ENCODE data around the gene ZMYM3. TPM values are rescaled to one million over a fixed set of nuclear protein-coding genes. Genes with fewer than 3 reads are reported as not detected.
"Not testable (repeated sequence)": the region's sequence is repeated elsewhere in the genome, so short reads cannot be mapped to it uniquely, and the experiment has no call there.

Gene ZMYM3
- total RNA-seq: 10 to 100 TPM; 26.9 to 36.1 TPM

GRCh38 chrX:71254092-71254963, at the start of gene ZMYM3:
Gene ZMYM3 (minus strand): TSS chrX:71254140. CDS start chrX:71253255, 885 bp downstream.
- Mint-ChIP-seq H3K9me3 (no peaks in the 10 kb centered on the region), H3K27ac (peak within 1 kb of the TSS; percentile 87), H3K27me3 (ENCODE audit: low read depth) (no peaks in the 10 kb centered on the region), H3K36me3 (ENCODE audit: insufficient read depth in 2 of 2) (peaks cover 3 to 5% of the 10 kb centered on the region in 2 donors), H3K4me3 (peak within 1 kb of the TSS; percentile 87 to 96), H3K4me1 (ENCODE audit: low read depth) (peaks cover 39% of the 10 kb centered on the region)
- ATAC-seq (replicated peaks in 1 of 2) (peak; percentile 91 to 92), DNase-seq (peak; percentile 82 to 86)

GRCh38 chrX:71302461-71303213, 48.7 kb upstream of the ZMYM3 start:
- ATAC-seq (replicated peaks in 1 of 2) (peak in 1 of 2 donors; percentile 57), DNase-seq (no peak)
- Mint-ChIP-seq H3K9me3 (no peaks in the 10 kb centered on the region), H3K4me1 (ENCODE audit: low read depth) (peaks cover 17% of the 10 kb centered on the region), H3K27ac (peak overlapping the region; percentile 94), H3K36me3 (ENCODE audit: insufficient read depth in 2 of 2) (peaks cover 14 to 20% of the 10 kb centered on the region in 2 donors), H3K4me3 (peak overlapping the region in 1 of 2 donors; percentile 52), H3K27me3 (ENCODE audit: low read depth) (peaks cover 13% of the 10 kb centered on the region)

DNA sequence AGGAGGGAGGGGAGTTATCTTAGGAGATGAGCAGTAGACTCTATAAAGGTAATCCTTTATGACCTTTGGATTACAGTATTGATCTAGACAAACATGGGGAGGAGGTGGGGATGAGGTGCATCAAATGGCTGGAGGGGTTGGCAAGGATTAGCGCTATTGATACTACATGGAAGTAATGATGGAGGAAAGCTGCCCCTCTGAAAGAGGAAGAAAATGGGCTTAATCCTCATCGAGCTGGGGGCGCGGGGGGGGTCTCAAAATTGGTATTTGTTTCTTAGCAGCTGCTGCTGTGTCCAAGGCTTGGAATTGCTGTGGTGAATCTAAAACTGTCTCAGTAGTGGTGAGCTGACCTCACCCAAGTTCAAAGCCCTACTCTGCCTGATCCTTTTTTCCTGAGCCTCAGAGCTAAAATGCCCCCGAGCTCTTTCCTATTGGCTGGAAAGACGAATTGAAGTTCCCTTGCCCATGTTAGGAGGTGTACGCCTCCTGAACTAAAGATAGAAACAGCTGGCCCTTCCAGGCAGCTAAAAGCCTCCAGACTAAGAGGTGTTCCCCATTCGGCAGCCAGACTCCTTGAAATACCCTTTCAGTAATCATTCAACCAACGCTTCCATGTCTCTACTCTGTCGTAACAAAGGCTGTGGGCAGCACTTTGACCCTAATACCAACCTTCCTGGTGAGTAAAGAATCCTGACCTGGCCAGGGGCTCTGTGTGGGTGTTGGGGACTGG, 47.4 kb upstream of the ZMYM3 start, which contains the start of gene ITGB1BP2:
Gene ITGB1BP2, plus strand, starts transcription at position 556 of the 730 bp plus-strand sequence. Its CDS starts 57 bp downstream, at position 613.
- peak within 1 kb of the TSS in 1 of 2 donors; percentile 52 for H3K4me3 Mint-ChIP-seq
- H3K4me1 Mint-ChIP-seq (ENCODE audit: low read depth): peaks cover 17% of the 10 kb centered on the region
- peak within 1 kb of the TSS; percentile 94 for H3K27ac Mint-ChIP-seq
- DNase-seq (no peak), ATAC-seq (replicated peaks in 1 of 2) (no peak)
- peaks cover 18 to 27% of the 10 kb centered on the region in 2 donors for H3K36me3 Mint-ChIP-seq (ENCODE audit: insufficient read depth in 2 of 2)
- H3K9me3 Mint-ChIP-seq: no peaks in the 10 kb centered on the region
- peaks cover 13% of the 10 kb centered on the region for H3K27me3 Mint-ChIP-seq (ENCODE audit: low read depth)

- not testable (repeated sequence) for ATAC-seq (replicated peaks in 1 of 2); H3K9me3 Mint-ChIP-seq; H3K27ac Mint-ChIP-seq; DNase-seq; H3K4me3 Mint-ChIP-seq
- H3K27me3 Mint-ChIP-seq (ENCODE audit: low read depth): peaks cover 13% of the 10 kb centered on the region
- peaks cover 17% of the 10 kb centered on the region for H3K4me1 Mint-ChIP-seq (ENCODE audit: low read depth)
- H3K36me3 Mint-ChIP-seq (ENCODE audit: insufficient read depth in 2 of 2): peaks cover 19 to 29% of the 10 kb centered on the region in 2 donors
Measured at GRCh38 chrX:71300495-71300894, 46.6 kb upstream of the ZMYM3 start.

GRCh38 chrX:71300064-71300463, 46.1 kb upstream of the ZMYM3 start:
- H3K27ac Mint-ChIP-seq; H3K4me3 Mint-ChIP-seq; H3K9me3 Mint-ChIP-seq; DNase-seq; ATAC-seq (replicated peaks in 1 of 2): not testable (repeated sequence)
- Mint-ChIP-seq H3K27me3 (ENCODE audit: low read depth) (peaks cover 13% of the 10 kb centered on the region), H3K36me3 (ENCODE audit: insufficient read depth in 2 of 2) (peaks cover 19 to 29% of the 10 kb centered on the region in 2 donors), H3K4me1 (ENCODE audit: low read depth) (peaks cover 17% of the 10 kb centered on the region)

DNA sequence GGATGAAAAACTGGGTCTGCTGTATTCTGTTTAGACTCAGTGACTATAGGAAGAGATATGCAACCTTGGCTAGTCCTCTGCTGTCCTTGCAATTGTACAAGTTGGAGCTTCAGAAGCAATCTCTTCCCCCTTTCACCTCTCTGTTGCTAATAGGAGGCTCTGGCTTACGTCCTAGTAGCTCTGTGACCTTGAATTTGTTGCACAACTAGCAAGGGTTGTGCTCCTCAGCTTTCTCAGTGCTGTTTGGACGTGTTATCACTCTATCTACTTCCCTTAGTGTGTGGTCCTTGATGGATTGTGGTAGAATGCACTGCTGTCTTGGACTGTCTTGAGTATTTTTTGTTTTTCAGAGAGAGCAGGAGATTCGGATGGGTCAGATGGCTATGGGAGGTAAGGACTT, 44.2 kb upstream of the ZMYM3 start:
- H3K4me1 Mint-ChIP-seq (ENCODE audit: low read depth): peaks cover 17% of the 10 kb centered on the region
- peaks cover 14% of the 10 kb centered on the region for H3K27me3 Mint-ChIP-seq (ENCODE audit: low read depth)
- DNase-seq (no peak), ATAC-seq (replicated peaks in 1 of 2) (no peak)
- no peak overlapping the region for H3K27ac Mint-ChIP-seq
- peaks cover 18 to 22% of the 10 kb centered on the region in 2 donors for H3K36me3 Mint-ChIP-seq (ENCODE audit: insufficient read depth in 2 of 2)
- no peak overlapping the region for H3K4me3 Mint-ChIP-seq
- no peaks in the 10 kb centered on the region for H3K9me3 Mint-ChIP-seq

GRCh38 chrX:71296806-71297205, 42.9 kb upstream of the ZMYM3 start:
- peaks cover 17 to 30% of the 10 kb centered on the region in 2 donors for H3K36me3 Mint-ChIP-seq (ENCODE audit: insufficient read depth in 2 of 2)
- H3K27ac Mint-ChIP-seq: no peak overlapping the region
- no peak overlapping the region for H3K4me3 Mint-ChIP-seq
- ATAC-seq (replicated peaks in 1 of 2) (no peak), DNase-seq (no peak)
- no peaks in the 10 kb centered on the region for H3K9me3 Mint-ChIP-seq
- peaks cover 14% of the 10 kb centered on the region for H3K27me3 Mint-ChIP-seq (ENCODE audit: low read depth)
- H3K4me1 Mint-ChIP-seq (ENCODE audit: low read depth): peaks cover 4% of the 10 kb centered on the region

GRCh38 chrX:71292669-71293365, 38.9 kb upstream of the ZMYM3 start:
- Mint-ChIP-seq H3K4me3 (no peak overlapping the region), H3K36me3 (ENCODE audit: insufficient read depth in 2 of 2) (peaks cover 12 to 35% of the 10 kb centered on the region in 2 donors), H3K27ac (peak overlapping the region; percentile 50), H3K9me3 (no peaks in the 10 kb centered on the region), H3K4me1 (ENCODE audit: low read depth) (peaks cover 10% of the 10 kb centered on the region), H3K27me3 (ENCODE audit: low read depth) (peaks cover 7% of the 10 kb centered on the region)
- no peak for DNase-seq
- ATAC-seq (replicated peaks in 1 of 2): no peak

GRCh38 chrX:71291381-71291780, 37.4 kb upstream of the ZMYM3 start:
- Mint-ChIP-seq H3K36me3 (ENCODE audit: insufficient read depth in 2 of 2) (peaks cover 8 to 30% of the 10 kb centered on the region in 2 donors), H3K27me3 (ENCODE audit: low read depth) (peaks cover 7% of the 10 kb centered on the region), H3K4me3 (no peak overlapping the region), H3K4me1 (ENCODE audit: low read depth) (peaks cover 10% of the 10 kb centered on the region), H3K9me3 (no peaks in the 10 kb centered on the region), H3K27ac (peak overlapping the region; percentile 72)
- DNase-seq (no peak), ATAC-seq (replicated peaks in 1 of 2) (no peak)

DNA sequence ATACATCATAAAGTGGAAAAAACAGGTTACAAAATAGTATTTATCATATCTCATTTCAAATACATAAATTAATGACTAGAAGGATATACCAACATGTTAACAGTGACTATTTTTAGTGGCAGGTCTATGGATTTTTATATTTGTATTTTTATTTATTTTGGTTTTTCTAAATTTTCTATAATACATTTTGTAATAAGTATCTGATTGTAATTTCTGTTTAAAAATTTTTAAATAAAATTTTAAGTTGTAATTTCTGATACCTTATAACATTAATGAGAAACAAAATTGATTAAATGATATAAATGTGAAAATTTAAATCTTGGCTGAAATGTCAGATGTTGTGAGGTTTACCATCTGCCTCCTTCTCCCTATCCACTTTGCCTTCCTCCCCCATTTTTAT, 32.0 kb upstream of the ZMYM3 start:
- peak overlapping the region; percentile 95 to 99 for H3K4me3 Mint-ChIP-seq
- no peaks in the 10 kb centered on the region for H3K27me3 Mint-ChIP-seq (ENCODE audit: low read depth)
- H3K4me1 Mint-ChIP-seq (ENCODE audit: low read depth): peaks cover 21% of the 10 kb centered on the region
- DNase-seq (no peak), ATAC-seq (replicated peaks in 1 of 2) (no peak)
- no peaks in the 10 kb centered on the region for H3K9me3 Mint-ChIP-seq
- H3K27ac Mint-ChIP-seq: peak overlapping the region; percentile 88
- peaks cover 4 to 19% of the 10 kb centered on the region in 2 donors for H3K36me3 Mint-ChIP-seq (ENCODE audit: insufficient read depth in 2 of 2)

GRCh38 chrX:71283403-71284143, 29.6 kb upstream of the ZMYM3 start, which contains the start of gene NONO:
Gene NONO (plus strand): TSS chrX:71283635. CDS start chrX:71290638, 7,003 bp downstream.
- peaks cover 5% of the 10 kb centered on the region for H3K27me3 Mint-ChIP-seq (ENCODE audit: low read depth)
- ATAC-seq (replicated peaks in 1 of 2) (peak; percentile 75 to 84), DNase-seq (peak; percentile 88 to 90)
- peak within 1 kb of the TSS; percentile 95 to 99 for H3K4me3 Mint-ChIP-seq
- peaks cover 4 to 13% of the 10 kb centered on the region in 2 donors for H3K36me3 Mint-ChIP-seq (ENCODE audit: insufficient read depth in 2 of 2)
- H3K9me3 Mint-ChIP-seq: no peaks in the 10 kb centered on the region
- H3K27ac Mint-ChIP-seq: peak within 1 kb of the TSS; percentile 100
- peaks cover 16% of the 10 kb centered on the region for H3K4me1 Mint-ChIP-seq (ENCODE audit: low read depth)
